Astrocyte (in vitro differentiated cells and primary cell): ENCODE results near the gene YPEL3. TPM values are rescaled to one million over a fixed set of nuclear protein-coding genes. Genes with fewer than 3 reads are reported as not detected.

Experiments used
- DNase-seq: peaks from one replicate; pipeline ENCODE4 v3.0.0-alpha.2; 2010; ENCODE audit warnings: low read depth
- FAIRE-seq: peaks from 2 replicates; lab custom pipeline; 2011; peaks lifted over from hg19 to GRCh38; lab: Jason Lieb, UNC
- H2AFZ ChIP-seq: 2 replicates; pipeline ENCODE4 v1.6.0; 2012; ENCODE audit warnings: low read depth, low read length, inconsistent platforms
- H3K27ac ChIP-seq: 2 replicates; pipeline ENCODE4 v1.5.1; 2011; ENCODE audit warnings: low read depth, low read length, inconsistent platforms
- H3K27me3 ChIP-seq: 2 replicates; pipeline ENCODE4 v1.6.0; 2011; ENCODE audit warnings: low read length, inconsistent platforms; ENCODE audit not compliant: insufficient read depth
- H3K36me3 ChIP-seq: 2 replicates; pipeline ENCODE4 v1.5.1; 2011; ENCODE audit warnings: low read length, inconsistent platforms; ENCODE audit not compliant: insufficient read depth
- H3K4me1 ChIP-seq: 2 replicates; pipeline ENCODE4 v1.5.1; 2011; ENCODE audit warnings: low read length, inconsistent platforms; ENCODE audit not compliant: insufficient read depth
- H3K4me2 ChIP-seq: 2 replicates; pipeline ENCODE4 v1.6.0; 2012; ENCODE audit warnings: low read length, inconsistent platforms
- H3K4me3 ChIP-seq: 2 replicates; pipeline ENCODE4 v1.5.1; 2011; ENCODE audit warnings: low read depth, mild to moderate bottlenecking, low read length, inconsistent platforms; ENCODE audit not compliant: insufficient read depth
- H3K79me2 ChIP-seq: 2 replicates; pipeline ENCODE4 v1.6.0; 2012; ENCODE audit warnings: mild to moderate bottlenecking, low read length, inconsistent platforms; ENCODE audit not compliant: insufficient read depth
- H3K9ac ChIP-seq: 2 replicates; pipeline ENCODE4 v1.6.0; 2012; ENCODE audit warnings: mild to moderate bottlenecking, low read length, inconsistent platforms
- H3K9me3 ChIP-seq: 2 replicates; pipeline ENCODE4 v1.5.1; 2012; ENCODE audit warnings: low read depth, mild to moderate bottlenecking, low read length, inconsistent platforms; ENCODE audit not compliant: insufficient read depth
- H4K20me1 ChIP-seq: 2 replicates; pipeline ENCODE4 v1.6.0; 2012; ENCODE audit warnings: low read length, inconsistent platforms; ENCODE audit not compliant: insufficient read depth
- H3K27ac Mint-ChIP-seq: one replicate; pipeline ENCODE4 v1.8.0; 2021; ENCODE audit warnings: mild to moderate bottlenecking, mixed read lengths; ENCODE audit not compliant: unreplicated experiment
- H3K27me3 Mint-ChIP-seq: one replicate; pipeline ENCODE4 v1.8.0; 2021; ENCODE audit warnings: low read depth, mixed read lengths; ENCODE audit not compliant: unreplicated experiment
- H3K36me3 Mint-ChIP-seq: one replicate; pipeline ENCODE4 v1.8.0; 2021; ENCODE audit warnings: low read depth, mixed read lengths; ENCODE audit not compliant: unreplicated experiment
- H3K4me1 Mint-ChIP-seq: one replicate; pipeline ENCODE4 v1.8.0; 2021; ENCODE audit warnings: low read depth, mixed read lengths; ENCODE audit not compliant: unreplicated experiment
- H3K4me3 Mint-ChIP-seq: one replicate; pipeline ENCODE4 v1.8.0; 2021; ENCODE audit warnings: mild to moderate bottlenecking, moderate library complexity, mixed read lengths; ENCODE audit not compliant: unreplicated experiment
- H3K9me3 Mint-ChIP-seq: one replicate; pipeline ENCODE4 v1.8.0; 2021; ENCODE audit warnings: mild to moderate bottlenecking, mixed read lengths; ENCODE audit not compliant: unreplicated experiment
- EZH2 ChIP-seq: IDR thresholded peaks from 2 replicates; pipeline ENCODE4 v1.6.1; 2012; ENCODE audit warnings: mild to moderate bottlenecking, low read length, inconsistent platforms; ENCODE audit not compliant: insufficient read depth
- total RNA-seq: library from RNA; stranded (reverse); gene quantifications from 2 replicates; pipeline ENCODE4 v1.2.1, GENCODE V29; 2021
- TF ChIP-seq, protein P1 (sequence below): IDR thresholded peaks from 2 replicates; pipeline ENCODE4 v1.5.1; 2011; ENCODE audit warnings: low read depth, mild to moderate bottlenecking, inconsistent platforms, low read length, moderate library complexity; ENCODE audit not compliant: insufficient read depth

The YPEL3 gene
- total RNA-seq, 1 donor from 2014 or later = 20.5 TPM

DNA sequence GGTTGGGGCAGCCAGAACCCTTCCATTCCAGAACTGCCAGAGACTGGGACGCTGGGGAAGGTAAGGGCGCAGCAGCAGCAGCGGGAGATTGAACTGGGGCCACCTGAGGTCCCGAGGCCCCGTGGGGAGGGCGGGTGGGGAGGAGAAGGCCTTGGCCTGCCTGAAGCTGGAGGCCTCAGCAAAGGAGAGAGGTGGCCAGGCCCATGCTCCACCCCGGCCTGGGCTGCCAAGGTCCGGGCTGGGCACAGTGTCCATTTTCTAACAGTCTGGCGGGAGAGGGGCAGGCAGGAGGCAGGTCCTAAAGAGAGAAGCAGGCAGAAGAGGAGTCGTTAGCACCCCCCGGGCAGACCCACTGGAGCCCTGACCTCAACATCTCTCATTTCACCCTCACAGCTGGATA lies 18.4 kb upstream of the YPEL3 start:
- H3K4me1 Mint-ChIP-seq = peaks cover 6% of the 10 kb centered on the region
- peaks cover 9% of the 10 kb centered on the region for H3K36me3 Mint-ChIP-seq
- H3K36me3 ChIP-seq = peaks cover 9% of the 10 kb centered on the region
- H3K9me3 ChIP-seq = no peaks in the 10 kb centered on the region
- no peaks in the 10 kb centered on the region for H3K4me1 ChIP-seq
- no peaks in the 10 kb centered on the region for H3K27me3 Mint-ChIP-seq
- H3K9me3 Mint-ChIP-seq = no peaks in the 10 kb centered on the region
- TF ChIP-seq EZH2 = no peak
- TF ChIP-seq, protein P1, sequence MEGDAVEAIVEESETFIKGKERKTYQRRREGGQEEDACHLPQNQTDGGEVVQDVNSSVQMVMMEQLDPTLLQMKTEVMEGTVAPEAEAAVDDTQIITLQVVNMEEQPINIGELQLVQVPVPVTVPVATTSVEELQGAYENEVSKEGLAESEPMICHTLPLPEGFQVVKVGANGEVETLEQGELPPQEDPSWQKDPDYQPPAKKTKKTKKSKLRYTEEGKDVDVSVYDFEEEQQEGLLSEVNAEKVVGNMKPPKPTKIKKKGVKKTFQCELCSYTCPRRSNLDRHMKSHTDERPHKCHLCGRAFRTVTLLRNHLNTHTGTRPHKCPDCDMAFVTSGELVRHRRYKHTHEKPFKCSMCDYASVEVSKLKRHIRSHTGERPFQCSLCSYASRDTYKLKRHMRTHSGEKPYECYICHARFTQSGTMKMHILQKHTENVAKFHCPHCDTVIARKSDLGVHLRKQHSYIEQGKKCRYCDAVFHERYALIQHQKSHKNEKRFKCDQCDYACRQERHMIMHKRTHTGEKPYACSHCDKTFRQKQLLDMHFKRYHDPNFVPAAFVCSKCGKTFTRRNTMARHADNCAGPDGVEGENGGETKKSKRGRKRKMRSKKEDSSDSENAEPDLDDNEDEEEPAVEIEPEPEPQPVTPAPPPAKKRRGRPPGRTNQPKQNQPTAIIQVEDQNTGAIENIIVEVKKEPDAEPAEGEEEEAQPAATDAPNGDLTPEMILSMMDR = no peak
- H2AFZ ChIP-seq = no peak overlapping the region
- no peak overlapping the region for H3K4me3 ChIP-seq
- no peak for FAIRE-seq
- no peaks in the 10 kb centered on the region for H3K27me3 ChIP-seq
- H3K27ac Mint-ChIP-seq = no peak overlapping the region
- H3K4me3 Mint-ChIP-seq = no peak overlapping the region
- no peak for DNase-seq
- H4K20me1 ChIP-seq = no peaks in the 10 kb centered on the region
- H3K27ac ChIP-seq = no peak overlapping the region
- H3K79me2 ChIP-seq = no peaks in the 10 kb centered on the region
- no peak overlapping the region for H3K9ac ChIP-seq
- no peak overlapping the region for H3K4me2 ChIP-seq

DNA sequence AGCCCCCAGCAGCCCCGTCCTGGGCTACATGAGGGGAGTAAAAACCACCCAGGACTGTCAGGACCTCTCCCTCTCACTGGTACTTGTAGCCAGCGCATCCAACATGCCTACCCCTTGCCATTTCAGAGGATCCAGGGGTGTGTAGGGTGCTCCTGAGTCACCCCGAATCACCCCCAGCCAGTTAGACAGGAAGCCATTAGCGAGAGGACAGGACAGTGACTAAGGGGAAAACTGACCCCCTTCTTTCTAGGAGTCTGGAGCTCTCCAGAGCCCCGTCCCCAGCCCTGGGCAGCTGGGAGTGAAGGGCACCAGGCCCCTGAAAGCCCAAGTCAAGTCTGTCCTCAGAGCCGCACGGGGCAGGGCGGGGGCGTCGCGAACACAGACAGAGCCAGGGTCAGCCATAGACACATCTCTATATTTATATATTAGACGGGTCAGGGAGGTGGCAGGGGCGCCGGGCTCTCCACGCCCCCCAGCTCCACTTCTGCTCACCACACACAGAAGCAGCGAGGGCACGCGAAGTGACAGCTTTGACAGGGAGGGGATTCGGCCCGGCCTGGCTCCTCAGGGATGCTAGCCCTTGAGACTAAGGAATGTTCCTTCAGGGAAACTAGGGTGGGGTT lies 17.8 kb upstream of the YPEL3 start:
- Mint-ChIP-seq H3K4me3 (no peak overlapping the region), H3K36me3 (peaks cover 9% of the 10 kb centered on the region), H3K27ac (no peak overlapping the region), H3K4me1 (peaks cover 6% of the 10 kb centered on the region), H3K9me3 (no peaks in the 10 kb centered on the region), H3K27me3 (no peaks in the 10 kb centered on the region)
- H3K4me2 ChIP-seq = no peak overlapping the region
- H4K20me1 ChIP-seq = no peaks in the 10 kb centered on the region
- H3K4me3 ChIP-seq = no peak overlapping the region
- H3K4me1 ChIP-seq = no peaks in the 10 kb centered on the region
- no peaks in the 10 kb centered on the region for H3K79me2 ChIP-seq
- TF ChIP-seq, protein P1 = no peak
- no peak for TF ChIP-seq EZH2
- H3K27ac ChIP-seq = no peak overlapping the region
- FAIRE-seq (no peak), DNase-seq (no peak)
- no peaks in the 10 kb centered on the region for H3K27me3 ChIP-seq
- H3K9ac ChIP-seq = no peak overlapping the region
- H3K36me3 ChIP-seq = peaks cover 9% of the 10 kb centered on the region
- H3K9me3 ChIP-seq = no peaks in the 10 kb centered on the region
- no peak overlapping the region for H2AFZ ChIP-seq

DNA sequence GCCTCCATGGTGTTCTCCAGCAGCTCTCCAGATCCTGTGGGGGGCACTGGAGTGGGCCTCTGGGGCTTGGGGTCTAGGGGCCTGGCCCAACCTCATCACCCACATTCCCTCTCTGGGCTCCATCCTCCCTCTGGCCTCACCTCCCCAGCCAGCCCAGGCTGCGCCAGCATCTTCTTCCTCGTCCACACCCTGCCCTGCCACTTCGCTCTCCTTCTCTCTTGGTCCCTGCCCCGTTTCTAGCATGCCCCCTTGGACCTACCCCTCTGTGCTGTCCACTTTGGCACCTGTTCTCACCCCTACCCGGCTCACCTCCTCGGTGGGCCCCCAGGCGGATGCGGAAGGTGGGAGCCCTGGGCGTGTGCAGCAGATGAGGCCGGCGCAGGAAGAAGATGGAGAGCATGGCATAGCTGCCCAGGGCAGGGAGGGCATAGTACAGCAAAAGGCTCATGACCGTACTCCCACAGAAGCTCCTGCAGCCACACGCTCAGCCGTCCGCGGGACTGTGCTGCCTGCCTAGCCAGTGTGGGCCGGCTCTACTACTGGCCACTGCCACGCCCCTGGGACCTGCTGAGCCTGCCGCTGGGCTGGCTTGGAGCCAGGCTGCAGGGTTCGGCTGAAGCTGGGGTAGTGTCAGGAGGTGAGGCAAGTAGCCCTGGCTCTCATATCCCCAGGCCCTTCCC lies 17.2 kb upstream of the YPEL3 start, which contains the start of gene GDPD3:
TSS of gene GDPD3 (minus strand) at position 507 of the 680 bp plus-strand sequence. CDS start at position 448, 59 bp downstream.
- FAIRE-seq = no peak
- no peak for TF ChIP-seq EZH2
- TF ChIP-seq, protein P1 = peak; percentile 0
- no peaks in the 10 kb centered on the region for H3K79me2 ChIP-seq
- H3K27me3 ChIP-seq = no peaks in the 10 kb centered on the region
- no peak within 1 kb of the TSS for H3K9ac ChIP-seq
- no peaks in the 10 kb centered on the region for H3K9me3 Mint-ChIP-seq
- peaks cover 6% of the 10 kb centered on the region for H3K4me1 Mint-ChIP-seq
- H2AFZ ChIP-seq = no peak within 1 kb of the TSS
- H3K27ac ChIP-seq = no peak within 1 kb of the TSS
- H3K27ac Mint-ChIP-seq = no peak within 1 kb of the TSS
- no peaks in the 10 kb centered on the region for H4K20me1 ChIP-seq
- no peak within 1 kb of the TSS for H3K4me3 Mint-ChIP-seq
- H3K9me3 ChIP-seq = no peaks in the 10 kb centered on the region
- no peak within 1 kb of the TSS for H3K4me3 ChIP-seq
- H3K27me3 Mint-ChIP-seq = no peaks in the 10 kb centered on the region
- no peaks in the 10 kb centered on the region for H3K4me1 ChIP-seq
- no peak within 1 kb of the TSS for H3K4me2 ChIP-seq
- peaks cover 9% of the 10 kb centered on the region for H3K36me3 Mint-ChIP-seq
- no peak for DNase-seq
- H3K36me3 ChIP-seq = peaks cover 9% of the 10 kb centered on the region
